ENCODE data around the gene STEAP1. TPM values are rescaled to one million over a fixed set of nuclear protein-coding genes. Genes with fewer than 3 reads are reported as not detected.
"Not testable (repeated sequence)": the region's sequence is repeated elsewhere in the genome, so short reads cannot be mapped to it uniquely, and the experiment has no call there.

STEAP1 gene
- total and polyA plus RNA-seq, 10 donors, result 0.67 to 12.3 (median 2.8) TPM

- H3K27ac ChIP-seq; H3K27me3 ChIP-seq (replicated peaks in 1 of 7); DNase-seq; H3K9me3 ChIP-seq; H3K4me3 ChIP-seq; intact Hi-C loops (cut with DNase I; ENCODE audit: low total_unique reads); H3K4me1 ChIP-seq; H3K36me3 ChIP-seq: not testable (repeated sequence)
- 78 to 89% (median 82%) methylated on average over 12 to 14 of the region's 14 CpGs for WGBS, 5 donors
Observed at GRCh38 chr7:90147079-90147960, 6.9 kb upstream of the STEAP1 start.

GRCh38 chr7:90149428-90149827 lies 4.8 kb upstream of the STEAP1 start:
- DNase-seq; H3K27ac ChIP-seq; intact Hi-C loops (cut with DNase I; ENCODE audit: low total_unique reads); H3K36me3 ChIP-seq; H3K4me3 ChIP-seq; H3K27me3 ChIP-seq (replicated peaks in 1 of 7); H3K4me1 ChIP-seq; H3K9me3 ChIP-seq: not testable (repeated sequence)
- peak in 4 of 11 experiments; percentile 33 to 37 (median 35) for TF ChIP-seq CTCF (IDR thresholded peaks at IDR 0.05 in 8 of 11, conservative IDR thresholded peaks at IDR 0.05 in 3 of 11)

GRCh38 chr7:90151884-90152283 lies 2.4 kb upstream of the STEAP1 start:
- H3K27ac ChIP-seq, DNase-seq, H3K9me3 ChIP-seq, H3K4me3 ChIP-seq, H3K36me3 ChIP-seq: not testable (repeated sequence)
- H3K4me1 ChIP-seq, result peaks cover 0 to 12% (median 10%) of the 10 kb centered on the region in 6 donors
- WGBS, 5 donors, result 59 to 75% (median 68%) methylated on average over 3 of the region's 3 CpGs
- peaks cover 0 to 19% (median 0%) of the 10 kb centered on the region in 7 donors for H3K27me3 ChIP-seq (replicated peaks in 1 of 7)
- intact Hi-C loops (cut with DNase I; ENCODE audit: low total_unique reads), result loop anchor here (10.0 kb wide), 1 partner anchor 113 kb away; no protein-coding TSS in a partner anchor

- H3K9me3 ChIP-seq, H3K27ac ChIP-seq, DNase-seq, H3K36me3 ChIP-seq, H3K4me3 ChIP-seq: not testable (repeated sequence)
- WGBS, 5 donors, result 34 to 39% (median 36%) methylated on average over 9 of the region's 9 CpGs
- Histone ChIP-seq H3K27me3 (replicated peaks in 1 of 7) (peaks cover 0 to 19% (median 0%) of the 10 kb centered on the region in 7 donors), H3K4me1 (peaks cover 0 to 12% (median 10%) of the 10 kb centered on the region in 6 donors)
- TF ChIP-seq CTCF (IDR thresholded peaks at IDR 0.05 in 8 of 11, conservative IDR thresholded peaks at IDR 0.05 in 3 of 11), result peak in 10 of 11 experiments; percentile 18 to 63 (median 44)
- intact Hi-C loops (cut with DNase I; ENCODE audit: low total_unique reads), result loop anchor here (10.0 kb wide), 1 partner anchor 112 kb away; no protein-coding TSS in a partner anchor
Observed at GRCh38 chr7:90152642-90153253, 1.5 kb upstream of the STEAP1 start.

GRCh38 chr7:90155206-90155605 lies 937 bp downstream of the STEAP1 start:
- intact Hi-C loops (cut with DNase I; ENCODE audit: low total_unique reads), result loop anchor here (10.0 kb wide), 1 partner anchor 110 kb away; no protein-coding TSS in a partner anchor
- Histone ChIP-seq H3K4me1 (peaks cover 0 to 12% (median 10%) of the 10 kb centered on the region in 6 donors), H3K4me3 (no peak overlapping the region), H3K27me3 (replicated peaks in 1 of 7) (peaks cover 0 to 19% (median 0%) of the 10 kb centered on the region in 7 donors), H3K36me3 (no peaks in the 10 kb centered on the region), H3K9me3 (no peaks in the 10 kb centered on the region), H3K27ac (no peak overlapping the region)
- TF ChIP-seq POLR2A (IDR thresholded peaks at IDR 0.05) (no peak), CTCF (IDR thresholded peaks at IDR 0.05 in 8 of 11, conservative IDR thresholded peaks at IDR 0.05 in 3 of 11) (no peak), POLR2AphosphoS5 (IDR thresholded peaks at IDR 0.05) (no peak)
- WGBS, 5 donors, result 77 to 89% (median 85%) methylated on average over 4 of the region's 4 CpGs
- DNase-seq, result no peak

GRCh38 chr7:90157331-90157730 lies 3.1 kb downstream of the STEAP1 start:
- H3K4me3 ChIP-seq, H3K36me3 ChIP-seq, H3K9me3 ChIP-seq, DNase-seq, H3K27ac ChIP-seq: not testable (repeated sequence)
- H3K4me1 ChIP-seq, result peaks cover 0 to 12% (median 10%) of the 10 kb centered on the region in 6 donors
- WGBS, 5 donors, result 67 to 87% (median 71%) methylated on average over 2 of the region's 2 CpGs
- H3K27me3 ChIP-seq (replicated peaks in 1 of 7), result peaks cover 0 to 19% (median 0%) of the 10 kb centered on the region in 7 donors
- intact Hi-C loops (cut with DNase I; ENCODE audit: low total_unique reads), result loop anchor here (10.0 kb wide), 1 partner anchor 107 kb away; no protein-coding TSS in a partner anchor

GRCh38 chr7:90157761-90158350 lies 3.6 kb downstream of the STEAP1 start:
- intact Hi-C loops (cut with DNase I; ENCODE audit: low total_unique reads), result loop anchor here (10.0 kb wide), 1 partner anchor 107 kb away; no protein-coding TSS in a partner anchor
- H3K27ac ChIP-seq, H3K4me3 ChIP-seq, H3K9me3 ChIP-seq, H3K36me3 ChIP-seq, DNase-seq: not testable (repeated sequence)
- peaks cover 0 to 19% (median 0%) of the 10 kb centered on the region in 7 donors for H3K27me3 ChIP-seq (replicated peaks in 1 of 7)
- H3K4me1 ChIP-seq, result peaks cover 0 to 12% (median 10%) of the 10 kb centered on the region in 6 donors
- 79 to 92% (median 88%) methylated on average over 3 to 4 of the region's 4 CpGs for WGBS, 5 donors
